ENCODE results near the gene SRRT.
A peak's percentile ranks its signal among the peaks of the same experiment; 100 is the strongest.

SRRT gene

DNA sequence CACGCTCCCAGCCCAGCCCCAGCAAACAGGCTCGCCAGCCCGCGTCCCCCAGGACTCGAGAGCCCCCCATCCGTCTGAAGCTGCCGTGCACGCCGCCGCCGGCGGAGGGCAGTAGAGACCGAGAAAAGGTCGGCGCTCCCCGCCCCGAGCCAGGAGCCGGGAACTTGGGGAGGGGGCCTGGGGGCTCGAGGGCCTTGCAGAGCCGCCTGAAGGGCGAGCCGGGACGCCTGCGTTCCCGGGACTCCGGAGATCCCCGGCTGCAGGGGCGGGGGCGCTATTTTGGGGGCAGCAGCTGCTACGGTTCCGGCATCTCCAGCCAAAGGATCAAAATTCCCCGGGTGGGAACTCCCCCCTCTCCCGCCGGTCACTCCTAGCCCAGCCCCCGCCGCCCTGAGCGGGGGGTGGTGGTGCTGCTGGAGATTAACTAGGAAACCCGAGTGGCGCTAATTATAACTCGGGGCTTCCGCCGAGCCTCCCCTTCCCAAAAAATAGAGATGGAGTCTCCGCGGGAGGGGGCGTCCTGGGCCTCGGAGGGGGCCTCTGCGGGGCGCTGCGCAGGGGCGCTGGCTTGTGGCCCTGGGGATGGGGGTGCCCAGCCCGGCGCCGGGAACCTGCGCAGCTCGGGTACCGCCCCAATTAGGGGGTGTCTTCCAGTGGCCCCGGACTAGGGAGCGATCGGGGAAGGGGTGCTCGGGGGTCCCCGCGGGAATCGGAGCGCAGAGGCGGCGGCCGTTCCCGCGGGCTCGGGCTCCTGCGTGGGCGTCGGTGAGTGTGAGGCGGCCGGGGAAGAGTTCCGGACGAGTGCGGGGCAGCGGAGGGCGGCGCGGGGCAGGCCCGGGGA is 20.2 kb downstream of the SRRT start:
- H3K36me3 ChIP-seq (ENCODE audit: insufficient read depth, low read length): no peaks in the 10 kb centered on the region
- peaks cover 4% of the 10 kb centered on the region for H3K4me1 ChIP-seq (ENCODE audit: insufficient read depth, low read length, poor library complexity, severe bottlenecking)
- no peak overlapping the region for H3K9ac ChIP-seq (ENCODE audit: low read depth, low read length, poor library complexity, severe bottlenecking)
- TF ChIP-seq, protein P1, sequence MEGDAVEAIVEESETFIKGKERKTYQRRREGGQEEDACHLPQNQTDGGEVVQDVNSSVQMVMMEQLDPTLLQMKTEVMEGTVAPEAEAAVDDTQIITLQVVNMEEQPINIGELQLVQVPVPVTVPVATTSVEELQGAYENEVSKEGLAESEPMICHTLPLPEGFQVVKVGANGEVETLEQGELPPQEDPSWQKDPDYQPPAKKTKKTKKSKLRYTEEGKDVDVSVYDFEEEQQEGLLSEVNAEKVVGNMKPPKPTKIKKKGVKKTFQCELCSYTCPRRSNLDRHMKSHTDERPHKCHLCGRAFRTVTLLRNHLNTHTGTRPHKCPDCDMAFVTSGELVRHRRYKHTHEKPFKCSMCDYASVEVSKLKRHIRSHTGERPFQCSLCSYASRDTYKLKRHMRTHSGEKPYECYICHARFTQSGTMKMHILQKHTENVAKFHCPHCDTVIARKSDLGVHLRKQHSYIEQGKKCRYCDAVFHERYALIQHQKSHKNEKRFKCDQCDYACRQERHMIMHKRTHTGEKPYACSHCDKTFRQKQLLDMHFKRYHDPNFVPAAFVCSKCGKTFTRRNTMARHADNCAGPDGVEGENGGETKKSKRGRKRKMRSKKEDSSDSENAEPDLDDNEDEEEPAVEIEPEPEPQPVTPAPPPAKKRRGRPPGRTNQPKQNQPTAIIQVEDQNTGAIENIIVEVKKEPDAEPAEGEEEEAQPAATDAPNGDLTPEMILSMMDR (conservative IDR thresholded peaks at IDR 0.05; ENCODE audit: low read length): peak; percentile 75
- TF ChIP-seq EZH2phosphoT487 (IDR thresholded peaks at IDR 0.05; ENCODE audit: borderline replicate concordance): no peak
- H3K27me3 ChIP-seq (ENCODE audit: insufficient read depth, low read length, poor library complexity, severe bottlenecking): no peaks in the 10 kb centered on the region
- no peaks in the 10 kb centered on the region for H3F3A ChIP-seq (ENCODE audit: low read depth)
- H3K9me2 ChIP-seq (replicated peaks; ENCODE audit: low read depth, low read length): no peaks in the 10 kb centered on the region
- H3K4me2 ChIP-seq (ENCODE audit: low read depth, low read length, poor library complexity, severe bottlenecking): no peak overlapping the region
- H3K9me3 ChIP-seq (ENCODE audit: insufficient read depth, low read depth, low read length): no peaks in the 10 kb centered on the region
- no peak overlapping the region for H3K4me3 ChIP-seq (ENCODE audit: low read length, poor library complexity, severe bottlenecking)
- H3K79me2 ChIP-seq (ENCODE audit: insufficient read depth, low read length): no peaks in the 10 kb centered on the region
- H4K20me1 ChIP-seq (ENCODE audit: insufficient read depth, low read length, poor library complexity, severe bottlenecking): no peaks in the 10 kb centered on the region
- no peak overlapping the region for H2AFZ ChIP-seq (ENCODE audit: low read length)

DNA sequence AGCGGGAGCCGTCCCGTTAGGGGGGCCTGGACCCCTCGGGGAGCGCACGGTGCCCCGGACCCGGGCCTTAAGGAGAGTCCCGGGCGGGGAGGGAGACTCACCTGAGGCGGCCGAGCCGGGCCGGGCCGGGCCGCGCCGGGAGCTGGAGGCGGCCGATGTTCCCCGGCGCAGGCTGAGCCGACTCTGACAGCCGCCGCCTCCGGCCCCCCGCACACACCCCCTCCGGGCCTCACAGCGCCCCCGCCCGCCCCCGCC is 20.7 kb downstream of the SRRT start, which contains the start of gene ACHE:
TSS of gene ACHE (minus strand) at position 188 of the 255 bp plus-strand sequence. CDS start 1,656 bp downstream, outside the sequence.
- no peak within 1 kb of the TSS for H2AFZ ChIP-seq (ENCODE audit: low read length)
- no peaks in the 10 kb centered on the region for H3K27me3 ChIP-seq (ENCODE audit: insufficient read depth, low read length, poor library complexity, severe bottlenecking)
- H3K9ac ChIP-seq (ENCODE audit: low read depth, low read length, poor library complexity, severe bottlenecking): no peak within 1 kb of the TSS
- H3K79me2 ChIP-seq (ENCODE audit: insufficient read depth, low read length): no peaks in the 10 kb centered on the region
- H3K9me2 ChIP-seq (replicated peaks; ENCODE audit: low read depth, low read length): no peaks in the 10 kb centered on the region
- no peak within 1 kb of the TSS for H3K4me2 ChIP-seq (ENCODE audit: low read depth, low read length, poor library complexity, severe bottlenecking)
- no peaks in the 10 kb centered on the region for H4K20me1 ChIP-seq (ENCODE audit: insufficient read depth, low read length, poor library complexity, severe bottlenecking)
- TF ChIP-seq EZH2phosphoT487 (IDR thresholded peaks at IDR 0.05; ENCODE audit: borderline replicate concordance): no peak
- TF ChIP-seq, protein P1 (conservative IDR thresholded peaks at IDR 0.05; ENCODE audit: low read length): no peak
- H3K9me3 ChIP-seq (ENCODE audit: insufficient read depth, low read depth, low read length): no peaks in the 10 kb centered on the region
- H3K4me3 ChIP-seq (ENCODE audit: low read length, poor library complexity, severe bottlenecking): no peak within 1 kb of the TSS
- no peaks in the 10 kb centered on the region for H3F3A ChIP-seq (ENCODE audit: low read depth)
- no peaks in the 10 kb centered on the region for H3K4me1 ChIP-seq (ENCODE audit: insufficient read depth, low read length, poor library complexity, severe bottlenecking)
- no peaks in the 10 kb centered on the region for H3K36me3 ChIP-seq (ENCODE audit: insufficient read depth, low read length)

DNA sequence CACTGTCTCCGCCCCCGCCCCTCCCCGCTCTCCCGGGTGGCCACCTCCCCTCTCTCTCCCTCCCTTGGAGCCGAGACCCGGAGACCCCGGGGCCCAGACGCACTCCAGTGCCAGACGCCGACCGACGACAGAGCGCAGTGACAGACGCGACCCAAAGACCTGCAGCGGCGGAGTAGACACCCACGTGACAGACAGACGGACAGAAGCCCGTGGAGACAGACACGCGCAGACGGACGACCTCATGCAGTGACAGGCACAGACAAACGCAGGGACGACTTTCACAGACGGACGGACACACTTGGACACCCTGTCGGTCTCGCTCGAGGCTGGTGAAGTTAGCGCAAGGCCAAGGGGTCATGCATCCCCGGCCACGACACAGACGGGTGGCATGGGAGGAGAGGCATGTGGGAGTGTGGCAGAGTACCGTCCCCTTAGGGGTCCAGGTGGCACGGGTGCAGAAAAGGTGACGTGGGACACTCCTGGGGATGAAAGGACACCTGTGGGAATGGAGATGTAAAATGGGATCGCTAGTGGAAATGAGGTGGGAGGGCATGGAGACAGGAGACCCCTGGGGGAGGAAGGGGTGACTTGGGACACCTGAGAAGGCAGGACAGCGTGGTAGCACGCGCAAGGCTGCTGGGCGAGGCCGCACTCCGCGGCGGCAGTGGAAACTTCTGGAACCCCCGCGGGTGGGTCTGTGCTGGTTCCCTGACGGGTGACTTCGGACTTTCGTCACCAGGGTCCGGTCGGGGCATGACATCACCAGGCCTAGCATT is 21.2 kb downstream of the SRRT start:
- Histone ChIP-seq H3K4me1 (ENCODE audit: insufficient read depth, low read length, poor library complexity, severe bottlenecking) (no peaks in the 10 kb centered on the region), H3K9me2 (replicated peaks; ENCODE audit: low read depth, low read length) (no peaks in the 10 kb centered on the region), H2AFZ (ENCODE audit: low read length) (no peak overlapping the region), H3K9ac (ENCODE audit: low read depth, low read length, poor library complexity, severe bottlenecking) (no peak overlapping the region), H4K20me1 (ENCODE audit: insufficient read depth, low read length, poor library complexity, severe bottlenecking) (no peaks in the 10 kb centered on the region), H3K9me3 (ENCODE audit: insufficient read depth, low read depth, low read length) (no peaks in the 10 kb centered on the region), H3K79me2 (ENCODE audit: insufficient read depth, low read length) (no peaks in the 10 kb centered on the region), H3K36me3 (ENCODE audit: insufficient read depth, low read length) (no peaks in the 10 kb centered on the region), H3K4me3 (ENCODE audit: low read length, poor library complexity, severe bottlenecking) (no peak overlapping the region), H3K27me3 (ENCODE audit: insufficient read depth, low read length, poor library complexity, severe bottlenecking) (no peaks in the 10 kb centered on the region), H3K4me2 (ENCODE audit: low read depth, low read length, poor library complexity, severe bottlenecking) (no peak overlapping the region), H3F3A (ENCODE audit: low read depth) (no peaks in the 10 kb centered on the region)
- TF ChIP-seq, protein P1 (conservative IDR thresholded peaks at IDR 0.05; ENCODE audit: low read length): no peak
- TF ChIP-seq EZH2phosphoT487 (IDR thresholded peaks at IDR 0.05; ENCODE audit: borderline replicate concordance): no peak

All from Loucy (cell line).